ENCODE results near the gene ZFX.

DNA sequence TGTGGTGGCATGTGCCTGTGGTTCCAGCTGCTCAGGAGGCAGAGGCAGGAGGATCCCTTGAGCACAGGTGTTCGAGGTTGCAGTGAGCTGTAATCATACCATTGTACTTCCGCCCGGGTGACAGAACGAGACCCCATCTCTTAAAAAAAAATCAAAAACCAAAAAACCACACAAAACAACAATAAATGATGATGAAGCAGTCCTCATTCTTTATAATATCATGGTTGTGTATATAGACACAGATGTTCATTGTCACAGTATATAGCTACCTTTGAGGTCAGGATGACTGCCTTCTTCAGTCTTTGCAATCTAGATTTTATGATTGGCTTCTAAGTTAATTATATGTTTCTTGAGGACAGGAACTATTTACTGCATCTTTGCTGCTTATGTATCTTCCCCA lies 37.0 kb downstream of the ZFX start:
- TF ChIP-seq, protein P1, sequence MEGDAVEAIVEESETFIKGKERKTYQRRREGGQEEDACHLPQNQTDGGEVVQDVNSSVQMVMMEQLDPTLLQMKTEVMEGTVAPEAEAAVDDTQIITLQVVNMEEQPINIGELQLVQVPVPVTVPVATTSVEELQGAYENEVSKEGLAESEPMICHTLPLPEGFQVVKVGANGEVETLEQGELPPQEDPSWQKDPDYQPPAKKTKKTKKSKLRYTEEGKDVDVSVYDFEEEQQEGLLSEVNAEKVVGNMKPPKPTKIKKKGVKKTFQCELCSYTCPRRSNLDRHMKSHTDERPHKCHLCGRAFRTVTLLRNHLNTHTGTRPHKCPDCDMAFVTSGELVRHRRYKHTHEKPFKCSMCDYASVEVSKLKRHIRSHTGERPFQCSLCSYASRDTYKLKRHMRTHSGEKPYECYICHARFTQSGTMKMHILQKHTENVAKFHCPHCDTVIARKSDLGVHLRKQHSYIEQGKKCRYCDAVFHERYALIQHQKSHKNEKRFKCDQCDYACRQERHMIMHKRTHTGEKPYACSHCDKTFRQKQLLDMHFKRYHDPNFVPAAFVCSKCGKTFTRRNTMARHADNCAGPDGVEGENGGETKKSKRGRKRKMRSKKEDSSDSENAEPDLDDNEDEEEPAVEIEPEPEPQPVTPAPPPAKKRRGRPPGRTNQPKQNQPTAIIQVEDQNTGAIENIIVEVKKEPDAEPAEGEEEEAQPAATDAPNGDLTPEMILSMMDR (IDR thresholded peaks at IDR 0.05), result no peak
- no peak for TF ChIP-seq POLR2A (IDR thresholded peaks at IDR 0.05)
